Measurements from ENCODE around the gene HAP1.

Gene HAP1

GRCh38 chr17:41734139-41734948 lies at the start of gene HAP1:
Gene HAP1, minus strand, starts transcription at chr17:41734643. Its CDS starts 9 bp downstream, at chr17:41734634.
- no peak within 1 kb of the TSS for H3K9ac ChIP-seq
- peaks cover 64% of the 10 kb centered on the region for H3K27me3 ChIP-seq (ENCODE audit: insufficient read depth, low read depth)
- no peak for TF ChIP-seq CTCF (conservative IDR thresholded peaks at IDR 0.05; ENCODE audit: low read depth, low read length)
- peak within 1 kb of the TSS; percentile 27; the same call in 1 of the 2 replicates for H3K4me2 ChIP-seq
- H3K4me3 ChIP-seq (IDR thresholded peaks at IDR 0.05; ENCODE audit: insufficient read depth, low read depth, low read length) = no peak within 1 kb of the TSS
- H3K27ac ChIP-seq = no peak within 1 kb of the TSS
- H3K36me3 ChIP-seq (ENCODE audit: insufficient read depth) = no peaks in the 10 kb centered on the region
- H3K4me1 ChIP-seq (ENCODE audit: low read depth, poor library complexity, severe bottlenecking) = peaks cover 25% of the 10 kb centered on the region
- H2AFZ ChIP-seq (ENCODE audit: low read depth) = peak within 1 kb of the TSS; percentile 28; the same call in 1 of the 2 replicates
- no peaks in the 10 kb centered on the region for H4K20me1 ChIP-seq (ENCODE audit: insufficient read depth)
- no peaks in the 10 kb centered on the region for H3K79me2 ChIP-seq (ENCODE audit: insufficient read depth, low read depth)

- H3K27ac ChIP-seq = no peak overlapping the region
- no peaks in the 10 kb centered on the region; the same call in 1 of the 2 replicates for H3K79me2 ChIP-seq (ENCODE audit: insufficient read depth, low read depth)
- H3K4me3 ChIP-seq (IDR thresholded peaks at IDR 0.05; ENCODE audit: insufficient read depth, low read depth, low read length) = no peak overlapping the region
- no peaks in the 10 kb centered on the region for H3K27me3 ChIP-seq (ENCODE audit: insufficient read depth, low read depth)
- TF ChIP-seq CTCF (conservative IDR thresholded peaks at IDR 0.05; ENCODE audit: low read depth, low read length) = no peak
- no peaks in the 10 kb centered on the region for H4K20me1 ChIP-seq (ENCODE audit: insufficient read depth)
- H2AFZ ChIP-seq (ENCODE audit: low read depth) = no peak overlapping the region
- peaks cover 19% of the 10 kb centered on the region for H3K4me1 ChIP-seq (ENCODE audit: low read depth, poor library complexity, severe bottlenecking)
- no peaks in the 10 kb centered on the region for H3K36me3 ChIP-seq (ENCODE audit: insufficient read depth)
- H3K9ac ChIP-seq = no peak overlapping the region
- H3K4me2 ChIP-seq = no peak overlapping the region
Observed at GRCh38 chr17:41782142-41782541, 47.7 kb upstream of the HAP1 start.

GRCh38 chr17:41781404-41782110 lies 47.1 kb upstream of the HAP1 start:
- Histone ChIP-seq H2AFZ (ENCODE audit: low read depth) (no peak overlapping the region), H3K36me3 (ENCODE audit: insufficient read depth) (no peaks in the 10 kb centered on the region), H4K20me1 (ENCODE audit: insufficient read depth) (no peaks in the 10 kb centered on the region), H3K9ac (no peak overlapping the region), H3K4me1 (ENCODE audit: low read depth, poor library complexity, severe bottlenecking) (peaks cover 19% of the 10 kb centered on the region), H3K4me3 (IDR thresholded peaks at IDR 0.05; ENCODE audit: insufficient read depth, low read depth, low read length) (no peak overlapping the region), H3K27ac (no peak overlapping the region), H3K4me2 (no peak overlapping the region), H3K27me3 (ENCODE audit: insufficient read depth, low read depth) (no peaks in the 10 kb centered on the region), H3K79me2 (ENCODE audit: insufficient read depth, low read depth) (no peaks in the 10 kb centered on the region; the same call in 1 of the 2 replicates)
- no peak for TF ChIP-seq CTCF (conservative IDR thresholded peaks at IDR 0.05; ENCODE audit: low read depth, low read length)

- Histone ChIP-seq H3K4me2 (no peak overlapping the region), H3K79me2 (ENCODE audit: insufficient read depth, low read depth) (no peaks in the 10 kb centered on the region; the same call in 1 of the 2 replicates), H3K4me1 (ENCODE audit: low read depth, poor library complexity, severe bottlenecking) (peaks cover 16% of the 10 kb centered on the region), H3K27ac (no peak overlapping the region), H3K36me3 (ENCODE audit: insufficient read depth) (no peaks in the 10 kb centered on the region), H2AFZ (ENCODE audit: low read depth) (no peak overlapping the region), H3K4me3 (IDR thresholded peaks at IDR 0.05; ENCODE audit: insufficient read depth, low read depth, low read length) (no peak overlapping the region), H3K27me3 (ENCODE audit: insufficient read depth, low read depth) (no peaks in the 10 kb centered on the region), H4K20me1 (ENCODE audit: insufficient read depth) (no peaks in the 10 kb centered on the region), H3K9ac (no peak overlapping the region)
- no peak for TF ChIP-seq CTCF (conservative IDR thresholded peaks at IDR 0.05; ENCODE audit: low read depth, low read length)
Observed at GRCh38 chr17:41779954-41780353, 45.5 kb upstream of the HAP1 start.

All from KMS-11 (cell line).